Stimulated activated CD4-positive, alpha-beta T cell treated with anti-CD3 and anti-CD28 coated beads, TNF-alpha, amount 100 ng/mL, for 4 hours (primary cell): ENCODE data around the gene BIN1.
"Not testable (repeated sequence)": the region's sequence is repeated elsewhere in the genome, so short reads cannot be mapped to it uniquely, and the experiment has no call there.

Experiments
- DNase-seq, 3 experiments: peaks; one replicate each; pipeline ENCODE4 v3.0.0-alpha.2; 2020; ENCODE audit warnings: low read depth in 3 of 3

BIN1 gene

DNA sequence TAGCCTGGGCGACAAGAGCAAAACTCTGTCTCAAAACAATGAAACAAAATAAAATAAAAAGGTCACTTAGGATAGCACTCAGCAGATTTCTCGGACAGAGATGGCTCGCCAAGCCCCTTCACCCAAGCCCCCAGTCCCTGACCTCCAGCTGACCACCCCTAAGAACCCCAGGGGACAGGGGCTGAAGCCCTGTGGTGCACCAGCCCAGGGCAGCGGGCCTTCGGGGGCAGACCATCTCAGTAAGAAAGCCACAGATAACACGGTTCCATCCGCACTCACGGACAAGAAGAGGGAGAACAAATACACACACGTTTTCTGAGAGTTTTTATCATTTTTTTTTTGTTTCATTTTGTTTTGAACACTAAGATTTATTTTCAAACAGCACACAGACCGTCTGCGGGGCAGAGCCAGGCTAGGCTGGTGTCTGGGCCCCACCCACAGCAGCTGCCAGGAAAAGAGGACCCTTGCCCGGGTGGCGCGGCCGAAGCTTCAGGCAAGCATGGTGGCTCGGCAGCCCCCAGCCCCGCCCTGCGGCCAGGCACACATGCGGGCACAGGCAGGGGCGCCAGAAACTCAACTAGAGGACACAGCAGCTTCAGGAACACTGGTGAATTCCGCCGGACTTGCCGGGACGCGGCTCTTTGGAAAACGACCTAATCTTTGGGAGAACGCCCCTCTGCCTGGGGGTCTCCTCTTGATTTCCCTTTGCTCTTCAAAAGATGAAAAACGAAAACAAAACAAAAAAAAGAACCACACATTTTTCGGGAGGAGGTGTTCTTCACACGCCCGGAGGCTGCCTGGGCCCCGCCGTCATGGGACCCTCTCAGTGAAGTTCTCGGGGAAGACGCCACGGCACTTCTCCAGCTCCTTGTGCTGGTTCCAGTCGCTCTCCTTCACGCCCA, 59.0 kb downstream of the BIN1 start:
- DNase-seq = no peak

- DNase-seq = no peak
Observed at GRCh38 chr2:127047054-127047453, 59.9 kb downstream of the BIN1 start.

GRCh38 chr2:127046579-127046978, 60.4 kb downstream of the BIN1 start:
- DNase-seq = no peak

GRCh38 chr2:127045792-127046501, 61.0 kb downstream of the BIN1 start:
- DNase-seq = no peak

GRCh38 chr2:127044977-127045661, 61.8 kb downstream of the BIN1 start:
- DNase-seq = no peak

DNA sequence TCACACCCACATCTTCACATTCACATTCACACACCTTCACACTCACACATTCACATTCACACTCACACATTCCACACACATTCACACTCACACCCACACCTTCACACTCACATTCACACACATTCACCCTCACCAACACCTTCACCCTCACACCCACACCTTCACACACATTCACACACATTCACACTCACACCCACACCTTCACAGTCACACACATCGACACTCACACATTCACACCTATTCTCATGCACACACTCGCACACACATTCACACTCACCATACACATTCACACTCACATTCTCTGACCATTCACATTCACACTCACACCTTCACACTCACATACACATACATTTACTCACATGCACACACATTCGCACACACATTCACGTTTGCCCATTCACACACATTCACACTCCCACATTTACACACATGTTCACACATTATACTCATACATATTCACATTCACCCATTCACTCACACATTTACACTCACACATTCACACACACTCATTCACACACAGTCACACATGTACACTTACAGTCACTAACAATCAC, 62.7 kb downstream of the BIN1 start:
- DNase-seq = no peak

DNA sequence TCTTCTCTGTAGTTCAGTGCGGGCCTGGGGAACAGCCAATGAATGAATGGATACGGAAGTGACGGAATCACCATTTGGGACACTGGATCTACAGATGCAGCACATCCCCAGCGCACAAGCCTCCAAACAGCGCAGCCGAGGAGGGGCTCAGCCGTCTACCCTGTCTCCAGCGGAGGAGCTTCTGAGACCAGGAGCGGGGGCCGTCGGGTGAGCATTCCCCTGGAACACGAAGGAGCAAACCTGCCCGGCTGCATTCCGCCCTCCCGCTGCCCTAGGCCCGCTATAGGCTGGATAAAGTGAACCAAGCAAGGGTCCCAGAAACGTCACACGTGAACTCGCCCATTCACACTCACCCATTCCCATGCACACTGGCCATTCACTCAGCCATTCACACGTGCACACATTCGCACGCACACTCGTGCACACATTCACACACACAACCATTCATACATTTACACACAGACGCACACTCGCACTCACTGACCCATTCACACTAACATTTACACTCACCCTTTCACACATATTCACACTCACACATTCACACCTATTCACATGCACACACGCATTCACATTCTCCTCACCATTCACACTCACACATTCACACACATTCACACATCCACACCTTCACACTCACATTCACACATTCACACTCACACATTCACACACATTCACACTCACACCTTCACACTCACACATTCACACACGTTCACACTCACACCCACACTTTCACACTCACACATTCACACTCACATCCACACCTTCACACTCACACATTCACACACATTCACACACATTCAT, 63.4 kb downstream of the BIN1 start:
- no peak for DNase-seq

DNA sequence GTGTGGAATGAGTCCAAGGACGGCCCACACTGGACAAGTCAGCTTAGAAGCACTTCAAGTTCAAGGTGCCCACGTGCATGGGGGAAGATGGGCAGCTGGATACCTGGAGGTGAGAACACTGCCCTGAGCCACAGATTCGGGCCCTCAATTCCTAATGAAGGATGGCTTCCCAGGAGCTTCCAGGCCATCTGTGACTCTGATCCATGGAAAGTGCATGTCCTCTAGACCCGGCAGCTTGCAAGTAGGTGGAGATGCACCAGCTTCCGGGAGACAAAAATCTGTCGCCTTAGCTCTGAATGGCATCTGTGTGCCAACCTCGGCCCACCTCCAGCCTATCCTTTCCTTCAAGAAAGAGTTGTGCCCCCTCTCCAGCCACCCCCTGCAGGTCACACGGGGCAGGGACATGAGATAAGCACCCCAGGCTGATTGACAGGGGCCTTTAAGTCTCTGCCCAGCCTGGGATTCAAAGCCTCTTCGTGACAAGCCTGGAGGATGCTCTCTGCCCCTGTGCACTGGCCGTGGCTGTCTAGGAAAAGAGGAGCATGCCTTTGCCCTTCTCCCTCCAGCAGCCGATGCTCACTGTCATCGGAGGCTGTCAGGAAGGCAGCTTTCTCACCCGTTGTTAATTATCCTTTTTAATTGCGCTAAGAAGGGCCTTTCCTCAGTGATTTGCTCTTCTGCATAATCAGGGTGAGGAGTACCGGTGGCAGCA, 65.5 kb downstream of the BIN1 start:
- DNase-seq = no peak

GRCh38 chr2:127040169-127040568, 66.8 kb downstream of the BIN1 start:
- no peak for DNase-seq

DNA sequence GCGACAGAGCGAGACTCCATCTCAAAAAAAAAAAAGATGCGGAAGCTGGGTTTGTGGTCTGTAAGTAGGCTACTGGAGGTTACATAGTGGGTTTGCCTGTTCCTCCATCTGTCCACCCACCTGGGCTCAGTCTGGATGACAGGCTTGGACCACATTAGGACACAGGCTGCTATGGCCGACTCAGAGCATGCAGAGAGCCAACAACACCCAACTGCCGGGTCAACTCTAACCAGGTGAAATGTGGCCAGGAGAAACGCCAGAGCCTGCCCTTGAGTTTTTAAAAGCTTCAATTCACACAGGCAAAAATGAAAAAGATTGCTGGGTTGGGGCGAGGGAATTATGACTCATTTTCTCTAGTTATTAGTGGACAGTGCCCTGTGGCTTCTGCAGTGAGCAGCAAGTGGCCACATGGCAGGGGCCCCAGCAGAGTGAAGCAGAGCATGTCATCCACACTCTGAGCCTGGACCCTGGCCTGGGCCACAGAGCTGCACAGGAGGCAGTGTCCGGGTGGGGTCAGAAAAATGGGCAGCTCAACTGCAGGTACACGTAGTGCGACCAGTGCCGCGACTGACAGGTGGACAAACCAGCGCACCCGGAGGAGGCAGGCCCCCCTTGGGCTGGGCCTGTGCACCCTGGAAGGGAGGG, 67.4 kb downstream of the BIN1 start:
- DNase-seq = no peak

- no peak for DNase-seq
Observed at GRCh38 chr2:127037476-127037875, 69.5 kb downstream of the BIN1 start.

DNA sequence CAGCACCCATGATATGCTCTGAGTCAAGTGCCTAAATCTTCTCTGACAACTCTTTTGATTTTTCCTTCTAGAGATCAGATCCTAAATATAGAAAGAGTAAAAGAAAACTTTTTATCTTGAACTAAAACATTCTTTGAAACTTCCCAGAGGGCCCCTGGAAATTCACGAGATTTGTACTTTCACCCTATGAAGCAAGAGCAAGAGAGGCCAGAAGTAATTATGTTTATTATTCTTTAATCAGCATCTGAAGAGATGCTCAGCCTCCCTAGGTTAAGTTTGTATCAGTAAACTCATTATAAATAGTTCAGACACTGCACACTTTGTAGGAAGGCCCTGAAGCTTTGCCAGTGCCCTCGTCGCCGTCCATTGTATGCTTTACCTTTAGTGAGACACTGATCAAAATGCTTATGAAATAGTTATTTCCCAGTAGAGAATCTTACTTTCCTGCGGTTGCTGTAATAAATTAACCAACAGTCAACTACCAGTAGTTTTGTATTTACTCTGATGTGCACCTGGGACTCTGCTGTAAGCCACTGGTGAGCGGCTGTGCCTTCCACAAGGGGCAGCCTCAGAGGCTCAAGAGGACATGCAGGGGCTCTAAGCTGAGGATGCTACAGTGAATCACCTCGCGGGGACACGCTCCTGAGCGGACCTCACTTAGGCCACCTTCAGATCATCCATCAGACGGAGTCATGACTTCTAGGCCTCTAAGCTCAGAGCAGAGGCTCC, 71.9 kb downstream of the BIN1 start:
- DNase-seq = no peak

GRCh38 chr2:127034051-127034450, 72.9 kb downstream of the BIN1 start:
- no peak for DNase-seq

DNA sequence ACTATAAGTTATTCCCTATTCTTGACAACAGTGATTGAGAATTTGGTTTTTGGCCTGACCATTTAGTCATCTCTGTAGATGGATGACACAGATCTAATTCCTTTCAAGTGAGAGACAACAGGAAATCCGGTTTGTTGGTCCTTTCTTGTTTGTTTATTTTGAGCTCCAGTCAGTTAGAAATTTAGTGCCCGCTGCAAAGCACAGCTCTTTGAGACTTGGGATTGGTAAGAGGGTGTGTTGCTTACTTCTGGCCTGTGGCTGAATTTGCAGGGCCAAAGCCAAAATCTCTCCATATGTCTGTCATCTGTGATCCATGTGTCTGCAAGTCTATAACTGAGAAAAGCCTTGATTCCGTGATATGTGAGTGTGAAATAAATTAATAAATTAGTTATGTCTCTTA, 74.3 kb downstream of the BIN1 start:
- DNase-seq = no peak

- DNase-seq = no peak
Observed at GRCh38 chr2:127029350-127030051, 77.5 kb downstream of the BIN1 start.

- DNase-seq = not testable (repeated sequence)
Observed at GRCh38 chr2:127028745-127029144, 78.2 kb downstream of the BIN1 start.

- DNase-seq = no peak
Observed at GRCh38 chr2:127027715-127028114, 79.2 kb downstream of the BIN1 start.

DNA sequence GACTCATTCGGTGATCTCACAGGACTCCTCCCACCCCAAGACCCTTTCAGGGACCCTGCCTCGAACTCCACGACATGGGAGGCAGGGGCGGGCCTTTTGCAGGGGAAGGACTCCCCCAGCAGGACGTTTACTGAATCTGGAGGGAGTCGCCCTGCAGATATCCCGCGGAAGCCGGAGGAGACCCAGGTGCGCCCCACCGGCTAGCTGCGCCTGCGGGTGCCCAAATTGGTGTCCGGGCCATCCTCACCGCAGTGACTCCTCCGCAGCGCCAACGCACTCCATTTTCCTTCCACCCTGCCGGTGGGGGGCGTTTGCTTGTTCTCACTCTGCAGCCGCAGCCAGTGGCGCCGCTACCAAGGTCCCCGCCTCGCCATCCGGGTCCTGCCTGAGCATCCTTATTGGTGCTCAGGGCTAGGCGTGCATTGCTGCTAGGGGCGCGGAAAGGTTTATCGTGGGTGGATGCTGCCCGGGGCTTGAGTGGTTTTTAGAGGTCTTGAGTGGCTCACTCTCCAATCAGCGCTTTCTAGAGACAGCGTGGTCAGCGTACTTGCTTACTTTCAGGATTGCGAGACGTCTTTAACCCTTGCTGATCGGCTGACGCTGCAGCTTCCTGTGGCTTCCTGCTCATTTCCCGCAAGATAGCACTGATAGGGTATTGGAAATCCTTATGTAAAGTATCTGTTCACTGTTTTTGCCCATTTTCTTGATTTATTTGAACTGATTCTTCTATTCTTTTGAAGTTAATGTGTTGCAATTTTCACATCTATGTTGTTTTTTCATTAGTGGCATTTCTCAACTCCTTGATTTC, 81.4 kb downstream of the BIN1 start:
- peak; percentile 27 to 45 (median 44) for DNase-seq
